BE2C (cell line): ENCODE data around the gene ZNF511.

Source experiments
- DNase-seq: peaks from one replicate; pipeline ENCODE4 v3.0.0-alpha.2; 2020
- H3K27me3 ChIP-seq: fragments of 250-450 bp; sonication (Bioruptor Pico); 2 replicates; pipeline ENCODE4 v1.5.1; 2020; ENCODE audit warnings: mild to moderate bottlenecking
- H3K36me3 ChIP-seq: fragments of 250-450 bp; sonication (Bioruptor Pico); 2 replicates; pipeline ENCODE4 v1.5.1; 2020; ENCODE audit warnings: mild to moderate bottlenecking
- H3K4me1 ChIP-seq: fragments of 250-450 bp; sonication (Bioruptor Pico); 2 replicates; pipeline ENCODE4 v1.5.1; 2020
- H3K4me3 ChIP-seq: 2 replicates; pipeline ENCODE4 v1.5.1; 2011; ENCODE audit warnings: low read depth, low read length
- H3K9me3 ChIP-seq: fragments of 250-450 bp; sonication (Bioruptor Pico); 2 replicates; pipeline ENCODE4 v1.5.1; 2020
- TF ChIP-seq, protein P1 (sequence below): IDR thresholded peaks from 2 replicates; pipeline ENCODE4 v1.5.1; 2012; ENCODE audit warnings: mild to moderate bottlenecking, low read depth, low read length

Gene ZNF511

DNA sequence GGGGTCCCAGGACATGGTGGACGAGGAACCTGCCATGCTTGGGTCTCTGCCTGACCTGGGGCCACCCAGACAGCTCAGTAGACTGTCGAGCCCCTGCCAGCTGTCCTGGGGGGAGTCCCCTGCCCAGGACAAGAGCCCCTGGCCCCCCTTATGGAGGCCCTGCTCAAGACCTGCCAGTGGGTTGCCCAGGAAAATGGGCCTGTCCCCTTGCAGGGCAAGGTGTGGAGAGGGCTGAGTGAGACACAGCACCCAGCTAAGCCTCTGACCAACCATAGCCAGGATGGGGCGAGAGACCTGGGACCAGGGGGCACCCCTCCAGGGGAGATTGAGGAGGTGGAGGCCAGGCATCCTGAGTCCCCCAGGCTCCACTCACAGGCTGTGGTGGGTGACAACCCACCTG lies 47.3 kb downstream of the ZNF511 start:
- H3K36me3 ChIP-seq = no peaks in the 10 kb centered on the region
- TF ChIP-seq, protein P1, sequence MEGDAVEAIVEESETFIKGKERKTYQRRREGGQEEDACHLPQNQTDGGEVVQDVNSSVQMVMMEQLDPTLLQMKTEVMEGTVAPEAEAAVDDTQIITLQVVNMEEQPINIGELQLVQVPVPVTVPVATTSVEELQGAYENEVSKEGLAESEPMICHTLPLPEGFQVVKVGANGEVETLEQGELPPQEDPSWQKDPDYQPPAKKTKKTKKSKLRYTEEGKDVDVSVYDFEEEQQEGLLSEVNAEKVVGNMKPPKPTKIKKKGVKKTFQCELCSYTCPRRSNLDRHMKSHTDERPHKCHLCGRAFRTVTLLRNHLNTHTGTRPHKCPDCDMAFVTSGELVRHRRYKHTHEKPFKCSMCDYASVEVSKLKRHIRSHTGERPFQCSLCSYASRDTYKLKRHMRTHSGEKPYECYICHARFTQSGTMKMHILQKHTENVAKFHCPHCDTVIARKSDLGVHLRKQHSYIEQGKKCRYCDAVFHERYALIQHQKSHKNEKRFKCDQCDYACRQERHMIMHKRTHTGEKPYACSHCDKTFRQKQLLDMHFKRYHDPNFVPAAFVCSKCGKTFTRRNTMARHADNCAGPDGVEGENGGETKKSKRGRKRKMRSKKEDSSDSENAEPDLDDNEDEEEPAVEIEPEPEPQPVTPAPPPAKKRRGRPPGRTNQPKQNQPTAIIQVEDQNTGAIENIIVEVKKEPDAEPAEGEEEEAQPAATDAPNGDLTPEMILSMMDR = no peak
- no peaks in the 10 kb centered on the region for H3K27me3 ChIP-seq
- DNase-seq = no peak
- H3K9me3 ChIP-seq = no peaks in the 10 kb centered on the region
- no peak overlapping the region for H3K4me3 ChIP-seq
- H3K4me1 ChIP-seq = peaks cover 6% of the 10 kb centered on the region

DNA sequence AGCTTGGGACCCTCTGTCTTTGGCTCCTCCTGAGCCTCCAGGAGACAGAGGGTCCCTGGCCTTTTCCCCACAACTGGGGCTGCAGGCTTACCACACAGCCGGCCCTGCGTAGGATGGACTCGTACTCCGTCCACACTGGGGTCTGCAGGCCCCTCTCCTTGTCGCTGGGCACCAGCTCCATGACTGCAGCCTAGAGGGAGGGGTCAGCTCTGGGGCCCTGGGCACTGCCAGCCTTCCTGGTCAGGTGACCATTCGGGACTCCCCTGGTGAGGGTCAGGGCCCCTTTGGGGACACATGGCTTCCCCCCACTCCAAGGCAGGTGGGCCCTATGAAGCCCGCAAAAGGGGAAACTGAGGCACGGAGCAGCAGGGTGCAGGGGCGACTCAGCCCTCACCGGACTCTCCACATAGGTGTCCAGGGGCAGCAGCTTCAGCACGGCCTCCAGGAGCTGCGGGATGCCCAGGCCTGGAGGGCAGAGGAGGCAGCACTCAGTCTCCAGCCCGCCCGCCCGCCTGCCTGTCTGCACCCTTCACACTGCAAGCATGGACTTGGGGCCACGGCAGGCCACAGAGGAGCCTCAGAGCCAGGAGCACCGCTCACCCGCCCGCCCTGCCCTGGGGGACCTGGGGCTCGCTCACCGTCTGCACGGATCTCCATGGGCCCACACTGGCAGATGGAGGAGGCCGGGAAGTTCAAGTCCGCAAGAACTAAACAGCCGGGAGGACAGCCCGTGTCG lies 48.0 kb downstream of the ZNF511 start:
- no peaks in the 10 kb centered on the region for H3K36me3 ChIP-seq
- H3K27me3 ChIP-seq = no peaks in the 10 kb centered on the region
- H3K4me1 ChIP-seq = peaks cover 6% of the 10 kb centered on the region
- DNase-seq = no peak
- TF ChIP-seq, protein P1 = no peak
- H3K4me3 ChIP-seq = peak overlapping the region; percentile 70
- no peaks in the 10 kb centered on the region for H3K9me3 ChIP-seq

DNA sequence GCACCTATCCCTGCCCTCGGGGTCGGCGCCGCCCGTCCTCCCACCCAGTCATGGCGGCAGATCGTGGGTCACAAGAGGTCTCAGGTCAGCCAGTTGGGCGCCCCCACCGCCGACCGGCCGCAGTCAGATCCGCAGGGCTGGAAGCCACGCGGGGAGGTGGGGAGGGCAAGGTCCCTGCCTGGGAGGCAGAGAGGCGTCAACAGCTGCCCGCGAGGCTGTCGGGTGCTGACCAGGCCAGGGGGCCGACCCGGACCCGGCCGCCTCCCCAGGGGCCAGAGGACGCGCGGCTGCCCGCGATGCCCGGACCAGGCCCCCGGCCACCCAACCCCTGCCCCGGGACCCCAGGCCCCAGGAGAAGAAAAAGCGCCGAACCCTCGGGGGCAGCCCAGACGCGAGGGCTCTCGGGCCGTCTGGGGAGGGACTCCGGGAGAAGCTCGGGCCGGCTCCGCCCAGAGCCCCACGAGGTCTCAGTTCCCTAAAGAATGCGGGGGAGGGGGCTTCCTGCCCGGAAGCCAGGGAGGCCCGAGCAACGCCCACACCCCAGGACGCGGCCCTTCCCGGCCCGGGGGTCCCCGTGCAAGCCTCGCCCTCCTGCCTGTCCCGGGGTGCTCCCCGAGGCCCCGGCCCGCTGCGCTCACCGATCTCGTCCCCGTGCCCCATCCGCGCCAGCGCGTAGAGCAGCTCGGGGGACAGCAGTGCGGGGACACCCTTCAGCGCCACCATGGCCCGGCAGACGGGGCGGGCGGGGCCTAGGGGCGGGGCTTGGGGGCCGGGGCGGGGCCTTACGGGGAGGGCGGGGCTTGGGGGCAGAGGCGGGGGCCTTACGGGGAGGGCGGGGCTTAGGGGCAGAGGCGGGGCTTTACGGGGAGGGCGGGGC lies 48.8 kb downstream of the ZNF511 start, which contains the start of gene FUOM:
Gene FUOM, minus strand, starts transcription at position 735 of the 877 bp plus-strand sequence. Its CDS starts 12 bp downstream, at position 723.
- Histone ChIP-seq H3K9me3 (no peaks in the 10 kb centered on the region), H3K4me1 (peaks cover 6% of the 10 kb centered on the region), H3K4me3 (peak within 1 kb of the TSS; percentile 70), H3K27me3 (no peaks in the 10 kb centered on the region), H3K36me3 (no peaks in the 10 kb centered on the region)
- TF ChIP-seq, protein P1 = no peak
- DNase-seq = peak; percentile 81

DNA sequence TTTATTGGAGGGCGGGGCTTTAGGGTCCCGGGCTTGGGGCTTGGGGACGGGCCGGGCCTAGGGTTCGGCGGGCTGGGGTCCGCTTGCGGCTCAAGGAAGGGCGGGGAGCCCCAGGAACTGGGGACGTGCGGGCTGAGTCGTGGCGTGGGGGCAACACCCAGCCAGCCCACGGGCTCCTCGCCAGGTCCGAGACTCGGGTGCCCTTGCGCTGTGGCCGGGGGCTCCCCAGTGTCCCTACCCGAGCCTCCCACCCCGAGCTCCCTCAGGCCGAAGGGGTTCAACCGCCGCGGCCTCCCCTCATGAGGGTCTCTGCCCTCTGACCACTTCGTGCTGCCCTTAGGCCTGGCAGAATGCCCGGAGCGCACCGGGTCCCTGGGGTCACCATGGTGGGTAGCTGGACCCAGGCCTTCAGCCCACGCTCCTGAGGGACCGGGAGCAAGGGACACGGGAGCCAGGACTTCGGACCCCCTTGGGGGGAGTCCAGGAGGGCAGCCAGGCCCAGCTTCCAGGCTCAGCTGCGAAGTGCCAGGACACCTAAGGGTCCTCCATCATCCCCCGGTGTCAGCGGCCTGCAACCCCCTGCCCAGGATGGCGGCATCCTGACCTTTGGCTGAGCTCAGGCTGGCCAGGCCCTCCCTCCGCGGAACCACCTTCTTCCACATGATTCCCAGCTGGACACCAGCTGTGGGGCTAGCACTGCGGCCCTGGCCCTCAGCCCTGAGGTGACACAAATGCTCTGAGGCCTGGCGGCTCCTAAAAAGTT lies 49.6 kb downstream of the ZNF511 start:
- TF ChIP-seq, protein P1 = no peak
- peaks cover 6% of the 10 kb centered on the region for H3K4me1 ChIP-seq
- H3K4me3 ChIP-seq = no peak overlapping the region
- H3K27me3 ChIP-seq = no peaks in the 10 kb centered on the region
- no peaks in the 10 kb centered on the region for H3K36me3 ChIP-seq
- no peaks in the 10 kb centered on the region for H3K9me3 ChIP-seq
- DNase-seq = no peak

DNA sequence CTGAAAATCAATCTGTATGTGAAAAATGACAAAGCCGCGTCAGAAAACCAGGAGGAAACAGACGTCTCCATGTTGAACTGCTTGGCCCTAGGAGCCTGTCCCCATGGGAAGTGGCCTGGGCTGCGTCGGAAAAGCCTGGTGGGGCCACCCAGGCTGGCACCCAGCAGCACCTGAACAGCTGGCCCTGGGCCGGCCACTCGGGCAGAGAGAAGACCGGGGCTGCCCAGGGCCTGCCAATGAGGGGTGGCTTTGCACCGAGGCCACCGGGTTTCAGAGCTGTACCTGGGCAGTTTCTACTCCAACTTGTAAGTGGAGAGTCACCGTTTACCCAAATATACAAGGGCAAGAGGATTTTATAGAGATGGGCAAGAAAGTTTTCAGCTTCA lies 50.2 kb downstream of the ZNF511 start:
- H3K9me3 ChIP-seq = no peaks in the 10 kb centered on the region
- TF ChIP-seq, protein P1 = no peak
- no peaks in the 10 kb centered on the region for H3K36me3 ChIP-seq
- no peak overlapping the region for H3K4me3 ChIP-seq
- H3K27me3 ChIP-seq = no peaks in the 10 kb centered on the region
- peaks cover 6% of the 10 kb centered on the region for H3K4me1 ChIP-seq
- DNase-seq = no peak
